OCI-LY7 (cell line): ENCODE results near the gene MICAL3.

Experiments used
- CTCF ChIP-seq: fragments of 200-600 bp; sonication (generic); conservative IDR thresholded peaks from 2 replicates; pipeline ENCODE4 v1.5.1; 2014; ENCODE audit warnings: mild to moderate bottlenecking, antibody characterized with exemption, low read length, moderate library complexity, mixed read lengths
- EZH2phosphoT487 ChIP-seq: fragments of 200-600 bp; sonication (generic); IDR thresholded peaks from 2 replicates; pipeline ENCODE4 v1.6.1; 2018; ENCODE audit warnings: low read depth, borderline replicate concordance, mild to moderate bottlenecking, mixed run types, antibody characterized with exemption, low read length, moderate library complexity, mixed read lengths

- no peak for TF ChIP-seq CTCF
- TF ChIP-seq EZH2phosphoT487, result no peak
These were observed 126.0 kb downstream of the MICAL3 start for GRCh38 chr22:17898375-17898774.
